ENCODE measurements around the gene ARHGAP9.

DNA sequence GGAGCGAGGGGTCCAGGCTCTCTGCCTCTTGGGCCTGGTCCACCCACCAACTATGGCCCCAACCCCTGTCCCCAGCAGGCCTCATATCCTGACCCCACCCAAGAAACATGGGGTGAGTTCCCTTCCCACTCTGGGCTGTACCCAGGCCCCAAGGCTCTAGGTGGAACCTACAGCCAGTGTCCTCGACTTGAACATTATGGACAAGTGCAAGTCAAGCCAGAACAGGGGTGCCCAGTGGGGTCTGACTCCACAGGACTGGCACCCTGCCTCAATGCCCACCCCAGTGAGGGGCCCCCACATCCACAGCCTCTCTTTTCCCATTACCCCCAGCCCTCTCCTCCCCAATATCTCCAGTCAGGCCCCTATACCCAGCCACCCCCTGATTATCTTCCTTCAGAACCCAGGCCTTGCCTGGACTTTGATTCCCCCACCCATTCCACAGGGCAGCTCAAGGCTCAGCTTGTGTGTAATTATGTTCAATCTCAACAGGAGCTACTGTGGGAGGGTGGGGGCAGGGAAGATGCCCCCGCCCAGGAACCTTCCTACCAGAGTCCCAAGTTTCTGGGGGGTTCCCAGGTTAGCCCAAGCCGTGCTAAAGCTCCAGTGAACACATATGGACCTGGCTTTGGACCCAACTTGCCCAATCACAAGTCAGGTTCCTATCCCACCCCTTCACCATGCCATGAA, 8.6 kb downstream of the ARHGAP9 start:
- TF ChIP-seq EZH2phosphoT487 (IDR thresholded peaks at IDR 0.05; ENCODE audit: insufficient read depth, low read depth) (no peak), EZH2 (IDR thresholded peaks at IDR 0.05; ENCODE audit: insufficient read depth, poor library complexity, severe bottlenecking) (no peak)

Measured in GM23248 (cell line).